ENCODE data around the gene TBL1X.

- TF ChIP-seq POLR2AphosphoS5 (IDR thresholded peaks at IDR 0.05; ENCODE audit: low read depth, low read length) (no peak), REST (IDR thresholded peaks at IDR 0.05; ENCODE audit: insufficient read depth in 1 of 2, low read depth in 2 of 2, low read length in 2 of 2) (no peak)
Observed at GRCh38 chrX:9635368-9635767, 170.5 kb downstream of the TBL1X start.
